ENCODE results near the gene SLCO6A1.
"Not testable (repeated sequence)": the region's sequence is repeated elsewhere in the genome, so short reads cannot be mapped to it uniquely, and the experiment has no call there.

The SLCO6A1 gene

DNA sequence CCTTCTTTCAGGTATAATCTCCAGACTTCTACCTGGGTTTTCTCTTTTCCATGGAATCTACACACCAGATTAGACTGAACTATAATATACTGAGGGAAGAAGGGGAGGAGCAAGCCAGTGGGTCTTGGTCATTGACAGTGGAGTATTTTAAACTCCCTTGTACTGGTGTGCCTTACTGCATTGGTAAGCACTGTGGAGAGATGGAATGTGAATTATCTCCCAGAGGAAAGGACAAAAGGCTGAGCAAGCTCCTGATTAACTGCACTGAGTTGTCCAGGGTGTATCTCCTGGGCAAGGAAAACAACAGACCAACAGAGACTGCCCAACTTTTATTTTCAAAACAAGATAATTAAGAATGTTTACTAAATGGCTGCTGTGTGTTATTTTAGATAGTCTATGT is 29.8 kb upstream of the SLCO6A1 start:
- Histone ChIP-seq H3K4me3 (ENCODE audit: low read depth, low read length) (no peak overlapping the region), H3K9me3 (ENCODE audit: control insufficient read depth, low read length) (no peaks in the 10 kb centered on the region), H3K27me3 (ENCODE audit: control insufficient read depth, insufficient read depth, low read length) (no peaks in the 10 kb centered on the region), H3K36me3 (ENCODE audit: control insufficient read depth, insufficient read depth, low read length) (no peaks in the 10 kb centered on the region), H2AFZ (no peak overlapping the region), H3K27ac (no peak overlapping the region), H3K4me1 (no peaks in the 10 kb centered on the region), H3K79me2 (no peaks in the 10 kb centered on the region), H3K4me2 (ENCODE audit: low read length) (no peak overlapping the region), H3K9ac (no peak overlapping the region)
- no peak for TF ChIP-seq CTCF (IDR thresholded peaks at IDR 0.05)

DNA sequence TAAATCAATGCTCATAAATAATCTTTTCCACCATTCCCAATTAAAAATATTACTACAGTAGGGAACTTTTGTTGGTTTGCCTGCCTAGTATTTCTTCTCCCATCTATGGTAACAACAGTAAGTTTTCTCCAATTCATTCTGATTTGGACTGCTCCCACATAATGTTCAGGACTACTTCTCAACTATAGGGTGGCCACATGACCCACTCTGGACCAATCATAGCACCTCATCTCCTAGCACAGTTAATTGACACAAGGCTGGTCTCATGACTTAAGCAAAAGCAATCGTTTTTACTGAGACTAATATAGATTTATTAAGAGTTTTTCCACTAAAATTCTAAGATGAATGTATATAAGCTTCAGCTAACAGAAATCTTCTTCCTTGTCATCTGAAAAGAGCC is 28.7 kb upstream of the SLCO6A1 start:
- Histone ChIP-seq H3K9me3 (ENCODE audit: control insufficient read depth, low read length) (no peaks in the 10 kb centered on the region), H3K27ac (no peak overlapping the region), H2AFZ (no peak overlapping the region), H3K79me2 (no peaks in the 10 kb centered on the region), H3K27me3 (ENCODE audit: control insufficient read depth, insufficient read depth, low read length) (no peaks in the 10 kb centered on the region), H3K4me3 (ENCODE audit: low read depth, low read length) (no peak overlapping the region), H3K9ac (no peak overlapping the region), H3K4me2 (ENCODE audit: low read length) (no peak overlapping the region), H3K36me3 (ENCODE audit: control insufficient read depth, insufficient read depth, low read length) (no peaks in the 10 kb centered on the region), H3K4me1 (no peaks in the 10 kb centered on the region)
- no peak for TF ChIP-seq CTCF (IDR thresholded peaks at IDR 0.05)

DNA sequence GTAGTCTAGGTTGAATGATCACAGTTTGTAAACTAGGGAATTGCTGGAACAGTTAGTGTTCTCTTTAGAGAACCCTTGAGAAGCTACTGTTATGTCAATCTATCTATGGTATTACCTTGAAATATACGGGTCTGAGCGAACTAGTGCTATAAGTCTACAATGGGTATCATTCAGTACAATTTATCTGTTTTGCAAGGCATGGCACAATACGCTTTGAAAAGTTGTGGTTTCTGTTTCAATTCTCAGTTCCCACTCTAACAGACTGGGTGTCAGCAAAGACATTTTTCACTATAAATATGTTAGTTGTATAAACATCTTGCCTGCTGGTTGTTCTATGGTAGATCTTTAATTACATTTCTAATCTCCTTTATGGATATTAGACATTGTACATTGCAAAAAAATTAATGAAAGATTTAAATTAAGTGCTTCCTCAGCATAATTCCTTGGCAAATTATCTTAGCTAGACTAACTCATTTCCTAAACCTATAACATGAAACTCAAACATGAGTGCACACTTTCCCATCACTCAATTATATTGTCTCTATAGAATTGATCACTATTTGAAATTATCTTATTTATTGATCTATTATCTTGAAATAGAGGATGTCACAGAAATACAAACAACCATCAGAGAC is 24.9 kb upstream of the SLCO6A1 start:
- no peak overlapping the region for H3K4me3 ChIP-seq (ENCODE audit: low read depth, low read length)
- H3K36me3 ChIP-seq (ENCODE audit: control insufficient read depth, insufficient read depth, low read length) = no peaks in the 10 kb centered on the region
- H3K9ac ChIP-seq = no peak overlapping the region
- H3K4me2 ChIP-seq (ENCODE audit: low read length) = no peak overlapping the region
- H3K79me2 ChIP-seq = no peaks in the 10 kb centered on the region
- H3K27ac ChIP-seq = no peak overlapping the region
- no peaks in the 10 kb centered on the region for H3K9me3 ChIP-seq (ENCODE audit: control insufficient read depth, low read length)
- H2AFZ ChIP-seq = no peak overlapping the region
- H3K4me1 ChIP-seq = no peaks in the 10 kb centered on the region
- TF ChIP-seq CTCF (IDR thresholded peaks at IDR 0.05) = no peak
- no peaks in the 10 kb centered on the region for H3K27me3 ChIP-seq (ENCODE audit: control insufficient read depth, insufficient read depth, low read length)

DNA sequence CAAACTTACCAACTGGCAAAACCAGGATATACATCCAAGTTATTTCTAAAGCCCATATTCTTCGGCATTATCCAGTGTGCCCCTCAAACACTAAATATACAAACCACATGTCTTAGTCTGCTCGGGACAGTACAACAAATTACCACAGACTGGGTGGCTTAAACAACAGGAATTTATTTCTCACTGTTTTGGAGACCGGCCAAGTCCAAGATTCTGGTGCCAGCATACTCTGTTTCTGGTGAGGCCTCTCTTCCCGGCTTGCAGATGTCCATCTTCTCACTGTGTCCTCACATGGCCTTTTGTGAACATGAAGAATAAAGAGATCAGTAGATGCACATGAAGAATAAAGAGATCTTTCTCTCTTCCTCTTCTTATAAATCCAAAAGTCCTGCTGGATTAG is 12.9 kb upstream of the SLCO6A1 start:
- no peak overlapping the region for H3K27ac ChIP-seq
- no peak overlapping the region for H3K9ac ChIP-seq
- H3K4me2 ChIP-seq (ENCODE audit: low read length) = peak overlapping the region; percentile 9
- no peak for TF ChIP-seq CTCF (IDR thresholded peaks at IDR 0.05)
- peak overlapping the region; percentile 54 for H2AFZ ChIP-seq
- no peaks in the 10 kb centered on the region for H3K27me3 ChIP-seq (ENCODE audit: control insufficient read depth, insufficient read depth, low read length)
- H3K79me2 ChIP-seq = no peaks in the 10 kb centered on the region
- no peaks in the 10 kb centered on the region for H3K9me3 ChIP-seq (ENCODE audit: control insufficient read depth, low read length)
- no peaks in the 10 kb centered on the region for H3K36me3 ChIP-seq (ENCODE audit: control insufficient read depth, insufficient read depth, low read length)
- no peaks in the 10 kb centered on the region for H3K4me1 ChIP-seq
- H3K4me3 ChIP-seq (ENCODE audit: low read depth, low read length) = no peak overlapping the region

- H3K79me2 ChIP-seq; H3K4me1 ChIP-seq; H3K36me3 ChIP-seq (ENCODE audit: control insufficient read depth, insufficient read depth, low read length); H3K27me3 ChIP-seq (ENCODE audit: control insufficient read depth, insufficient read depth, low read length); H3K4me3 ChIP-seq (ENCODE audit: low read depth, low read length); H3K9me3 ChIP-seq (ENCODE audit: control insufficient read depth, low read length); H3K27ac ChIP-seq; H2AFZ ChIP-seq; H3K4me2 ChIP-seq (ENCODE audit: low read length); H3K9ac ChIP-seq: not testable (repeated sequence)
Measured at GRCh38 chr5:102491261-102491914, 7.4 kb downstream of the SLCO6A1 start.

Data from parathyroid adenoma (tissue), 2 donors.